H1 (cell line): ENCODE results near the gene KPNA1. TPM values are rescaled to one million over a fixed set of nuclear protein-coding genes. Genes with fewer than 3 reads are reported as not detected.

Experiments used
- HDAC6 ChIP-seq: IDR thresholded peaks from one replicate; pipeline ENCODE4 v1.7.1; 2012; ENCODE audit warnings: low read depth, mild to moderate bottlenecking, inconsistent platforms, low read length, moderate library complexity
- JUN ChIP-seq: IDR thresholded peaks from 2 replicates; pipeline ENCODE4 v1.6.1; 2011; ENCODE audit warnings: low read depth, mild to moderate bottlenecking, improper control_type of control experiment, low read length
- KDM5A ChIP-seq: fragments of 200-600 bp; IDR thresholded peaks from 2 replicates; pipeline ENCODE4 v1.7.1; 2012; ENCODE audit warnings: mild to moderate bottlenecking, low read length, inconsistent platforms, mixed read lengths
- RNF2 ChIP-seq: fragments of 200-900, 300-1000 bp; sonication (generic); IDR thresholded peaks from 2 replicates; pipeline ENCODE4 v1.7.1; 2016; ENCODE audit warnings: borderline replicate concordance, low read depth, mild to moderate bottlenecking, antibody characterized with exemption, low read length; ENCODE audit not compliant: poor library complexity, severe bottlenecking; ENCODE audit errors: missing control alignments
- SP2 ChIP-seq: IDR thresholded peaks from 2 replicates; pipeline ENCODE4 v1.6.1; 2012; ENCODE audit warnings: mild to moderate bottlenecking, low read length, inconsistent platforms
- polyA plus RNA-seq, 7 experiments: library from polyadenylated mRNA; depleted of rRNA in 3 of 7; stranded (reverse) in 5 of 7; unstranded in 2 of 7; fragments of >200 nt in 5 of 7; fragments of 200-250 nt in 2 of 7; gene quantifications; 1 replicate in 5 of 7; 2 replicates in 1 of 7; 4 replicates in 1 of 7; pipeline versions ENCODE4 v1.2.1 to v1.2.3, GENCODE V29; 2011 to 2013; ENCODE audit warnings: missing spikeins in 2 of 7, mixed read lengths in 2 of 7
- total RNA-seq: library from RNA; stranded (reverse); fragmentation: NEBNext Ultra II Directional; extraction: Animal tissue kit (Norgen Biotek cat#: 25700); gene quantifications from 2 replicates; pipeline ENCODE4 v1.2.1, GENCODE V29; 2021

KPNA1 gene
- total and polyA plus RNA-seq, 2 of the 8 experiments (the other 6 are each of a cell fraction or from before 2014, with no cell fraction given), result 14.8 to 63.0 TPM

GRCh38 chr3:122475316-122475715 lies 39.4 kb downstream of the KPNA1 start (continued):
- TF ChIP-seq HDAC6, result no peak
- no peak for TF ChIP-seq SP2
- no peak for TF ChIP-seq JUN
- TF ChIP-seq KDM5A, result no peak
- TF ChIP-seq RNF2, result no peak
